Mononuclear cell (primary cell): Measurements from ENCODE around the gene TMX2. TPM values are rescaled to one million over a fixed set of nuclear protein-coding genes. Genes with fewer than 3 reads are reported as not detected.

Source experiments
- H3K27me3 ChIP-seq: 2 replicates; pipeline ENCODE4 v1.6.0; 2011; ENCODE audit warnings: low read length, control low read depth; ENCODE audit not compliant: insufficient read depth
- H3K4me1 ChIP-seq: 2 replicates; pipeline ENCODE4 v1.5.1; 2011; ENCODE audit warnings: mild to moderate bottlenecking, low read length, control low read depth; ENCODE audit not compliant: insufficient read depth
- H3K4me3 ChIP-seq: 2 replicates; pipeline ENCODE4 v1.5.1; 2011; ENCODE audit warnings: mild to moderate bottlenecking, low read length, moderate library complexity
- H3K9me3 ChIP-seq: 2 replicates; pipeline ENCODE4 v1.5.1; 2011; ENCODE audit warnings: low read depth, mild to moderate bottlenecking, control low read depth, low read length
- total RNA-seq: library from RNA; depleted of rRNA; stranded (reverse); fragments of >200 nt; gene quantifications from one replicate; pipeline ENCODE4 v1.2.3, GENCODE V29; 2012

The TMX2 gene
- total RNA-seq, 1 donor, result 31.7 TPM

DNA sequence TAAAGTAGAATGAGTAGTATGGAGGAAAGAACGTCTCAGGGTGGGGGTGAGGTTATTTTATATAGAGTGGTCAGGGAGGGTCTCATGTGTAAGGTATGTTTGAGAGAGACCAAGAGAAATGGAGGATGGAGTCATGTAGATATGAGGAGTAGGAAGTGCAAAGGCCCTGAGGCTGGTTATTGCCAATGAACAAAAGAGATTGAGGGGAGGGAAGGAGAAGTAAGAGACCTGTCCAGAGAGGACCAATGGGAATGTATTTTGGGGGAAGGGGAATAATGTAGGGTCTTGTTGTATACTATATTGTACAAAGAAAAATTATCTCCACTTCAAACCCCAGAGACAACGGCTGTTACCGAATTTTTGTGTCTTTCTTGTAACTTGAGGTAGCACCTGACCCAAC lies 59.0 kb downstream of the TMX2 start:
- H3K9me3 ChIP-seq, result no peaks in the 10 kb centered on the region
- peaks cover 22% of the 10 kb centered on the region for H3K4me1 ChIP-seq
- no peaks in the 10 kb centered on the region for H3K27me3 ChIP-seq
- H3K4me3 ChIP-seq, result no peak overlapping the region

DNA sequence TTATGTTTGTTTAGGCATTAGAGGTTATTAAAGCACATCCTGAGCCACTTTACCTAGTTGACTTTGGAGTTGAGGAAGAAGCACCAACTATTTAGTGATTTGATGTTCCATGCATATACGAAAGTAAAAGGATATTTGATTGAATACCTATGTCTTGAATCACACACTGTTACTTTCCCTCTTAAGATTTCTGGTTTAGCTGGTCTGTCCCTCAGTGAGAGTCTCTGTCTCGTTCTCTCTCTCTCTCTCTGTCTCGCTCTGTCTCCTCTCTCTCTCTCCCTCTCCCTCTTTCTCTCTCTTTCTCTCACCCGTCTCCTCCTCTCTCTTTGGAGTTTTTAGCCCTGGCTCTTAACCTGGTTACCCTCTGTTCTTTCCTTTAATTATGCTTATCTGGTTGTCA lies 60.2 kb downstream of the TMX2 start:
- H3K4me3 ChIP-seq, result no peak overlapping the region
- no peaks in the 10 kb centered on the region for H3K9me3 ChIP-seq
- H3K4me1 ChIP-seq, result peaks cover 23% of the 10 kb centered on the region
- no peaks in the 10 kb centered on the region for H3K27me3 ChIP-seq

GRCh38 chr11:57773026-57773598 lies 60.7 kb downstream of the TMX2 start:
- Histone ChIP-seq H3K27me3 (no peaks in the 10 kb centered on the region), H3K9me3 (no peaks in the 10 kb centered on the region), H3K4me1 (peaks cover 28% of the 10 kb centered on the region), H3K4me3 (no peak overlapping the region)

DNA sequence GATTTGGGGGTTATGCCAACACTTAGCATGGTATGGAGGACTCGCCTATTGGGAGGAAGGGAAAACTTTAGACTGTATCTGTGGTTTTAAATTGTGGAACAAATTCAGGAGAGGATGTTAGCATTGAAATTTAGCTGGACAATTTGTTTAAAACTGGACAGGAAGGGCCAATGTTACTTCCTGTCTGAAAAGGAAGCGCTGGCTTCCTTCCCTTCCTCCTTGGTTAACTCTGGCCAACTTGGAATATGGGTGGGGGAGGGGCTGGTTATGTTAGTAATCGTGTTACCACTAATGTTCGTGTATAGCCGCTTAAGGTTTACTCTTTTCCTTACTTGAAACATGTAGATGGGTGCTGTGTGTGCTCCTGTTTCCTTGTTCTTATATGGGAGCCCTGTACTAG lies 63.1 kb downstream of the TMX2 start:
- Histone ChIP-seq H3K9me3 (no peaks in the 10 kb centered on the region), H3K4me1 (peaks cover 31% of the 10 kb centered on the region), H3K27me3 (no peaks in the 10 kb centered on the region), H3K4me3 (no peak overlapping the region)

GRCh38 chr11:57776031-57776521 lies 63.7 kb downstream of the TMX2 start:
- Histone ChIP-seq H3K9me3 (no peaks in the 10 kb centered on the region), H3K4me1 (peaks cover 26% of the 10 kb centered on the region), H3K4me3 (no peak overlapping the region), H3K27me3 (no peaks in the 10 kb centered on the region)

DNA sequence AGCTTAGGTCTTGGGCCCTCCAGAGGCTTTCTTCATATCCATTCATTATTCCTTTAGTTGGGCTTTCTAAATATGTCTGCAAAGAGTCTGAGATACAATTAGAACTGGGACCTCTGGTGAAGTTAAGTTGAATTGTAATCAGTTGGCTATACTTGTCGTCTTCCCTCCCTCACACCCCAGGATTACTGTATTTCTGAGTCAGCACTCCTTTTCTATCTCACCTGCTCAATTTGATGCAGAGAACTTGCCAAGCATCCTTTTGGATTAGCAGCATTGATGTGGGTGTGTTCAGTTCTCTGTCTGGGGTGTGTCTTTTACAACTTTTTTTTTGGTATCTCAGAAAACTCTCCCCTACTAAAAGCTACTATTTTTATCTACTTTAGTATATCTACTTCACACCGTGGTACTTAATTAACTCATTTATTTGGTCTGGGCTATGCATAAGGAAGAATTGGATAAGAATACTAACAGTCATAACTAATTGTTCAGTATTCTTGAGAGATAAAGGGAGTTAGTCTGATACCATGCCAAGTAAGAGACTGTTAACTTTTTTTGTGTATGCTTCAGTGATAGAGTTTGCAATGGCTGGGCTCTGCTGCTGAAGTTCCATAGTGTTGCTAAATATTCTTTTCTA lies 64.3 kb downstream of the TMX2 start:
- Histone ChIP-seq H3K4me3 (no peak overlapping the region), H3K9me3 (no peaks in the 10 kb centered on the region), H3K27me3 (no peaks in the 10 kb centered on the region), H3K4me1 (peaks cover 29% of the 10 kb centered on the region)

DNA sequence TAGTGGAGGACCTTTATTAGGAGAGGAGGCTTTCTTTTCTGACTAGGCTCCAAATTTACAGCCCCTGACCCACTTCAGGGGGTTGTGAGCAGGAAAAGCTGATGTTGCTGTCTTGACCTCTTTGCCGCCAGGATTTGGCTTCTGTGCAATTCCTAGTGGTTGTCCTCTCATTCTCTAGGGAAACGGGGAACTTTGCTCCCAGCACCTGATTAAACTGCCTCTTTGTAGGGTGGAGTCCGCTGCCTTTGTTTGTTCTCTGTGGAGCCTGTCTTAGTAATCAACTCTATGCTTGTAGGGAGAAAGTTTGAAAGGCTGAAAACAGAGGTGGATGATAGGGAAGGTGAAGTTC lies 65.5 kb downstream of the TMX2 start:
- Histone ChIP-seq H3K27me3 (no peaks in the 10 kb centered on the region), H3K4me1 (peaks cover 31% of the 10 kb centered on the region), H3K9me3 (no peaks in the 10 kb centered on the region), H3K4me3 (no peak overlapping the region)

DNA sequence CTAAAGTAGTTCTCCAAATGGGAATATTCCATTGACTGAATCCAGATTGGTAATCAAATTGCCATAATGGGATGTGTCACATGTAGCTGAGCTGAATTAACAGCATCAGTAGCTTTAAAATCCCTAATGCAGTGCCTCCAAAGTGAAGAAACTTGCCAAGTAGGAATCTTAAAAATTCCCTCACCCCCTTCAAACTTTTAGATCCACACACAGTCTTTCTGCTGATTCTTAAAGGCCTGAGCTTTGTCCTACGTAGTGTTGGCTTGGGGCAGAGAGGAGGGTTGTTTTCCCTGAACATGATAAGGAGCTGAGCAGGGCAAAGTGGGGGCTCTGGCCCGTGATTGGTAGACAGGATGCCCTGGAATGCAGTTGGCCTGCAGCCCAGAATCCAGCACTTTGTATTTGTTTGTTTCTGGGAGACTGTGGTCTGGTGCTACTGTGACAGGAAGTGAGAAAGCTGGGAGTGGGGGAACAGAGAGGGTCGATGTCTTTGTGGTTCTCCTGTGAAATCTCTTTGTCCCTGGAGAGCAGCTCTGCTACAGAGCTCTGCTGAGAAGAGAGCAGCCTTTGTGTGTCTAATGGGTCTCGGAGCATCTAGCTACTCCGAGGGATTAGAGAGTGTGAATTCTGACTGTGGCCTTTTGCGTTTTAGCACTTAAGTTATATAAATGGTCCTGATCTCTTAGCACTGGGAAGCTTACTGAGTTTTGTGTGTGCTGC lies 66.1 kb downstream of the TMX2 start:
- no peaks in the 10 kb centered on the region for H3K27me3 ChIP-seq
- no peak overlapping the region for H3K4me3 ChIP-seq
- no peaks in the 10 kb centered on the region for H3K9me3 ChIP-seq
- H3K4me1 ChIP-seq, result peaks cover 31% of the 10 kb centered on the region

GRCh38 chr11:57779276-57779675 lies 66.9 kb downstream of the TMX2 start:
- H3K27me3 ChIP-seq, result no peaks in the 10 kb centered on the region
- no peaks in the 10 kb centered on the region for H3K9me3 ChIP-seq
- no peak overlapping the region for H3K4me3 ChIP-seq
- H3K4me1 ChIP-seq, result peaks cover 34% of the 10 kb centered on the region

GRCh38 chr11:57781529-57781943 lies 69.1 kb downstream of the TMX2 start:
- H3K9me3 ChIP-seq, result no peaks in the 10 kb centered on the region
- no peaks in the 10 kb centered on the region for H3K27me3 ChIP-seq
- H3K4me1 ChIP-seq, result peaks cover 33% of the 10 kb centered on the region
- H3K4me3 ChIP-seq, result no peak overlapping the region

- Histone ChIP-seq H3K4me3 (no peak overlapping the region), H3K4me1 (peaks cover 42% of the 10 kb centered on the region), H3K9me3 (no peaks in the 10 kb centered on the region), H3K27me3 (no peaks in the 10 kb centered on the region)
Measured at GRCh38 chr11:57785072-57785471, 72.7 kb downstream of the TMX2 start.

GRCh38 chr11:57786436-57786835 lies 74.0 kb downstream of the TMX2 start:
- Histone ChIP-seq H3K4me3 (no peak overlapping the region), H3K9me3 (no peaks in the 10 kb centered on the region), H3K4me1 (peaks cover 55% of the 10 kb centered on the region), H3K27me3 (no peaks in the 10 kb centered on the region)

- Histone ChIP-seq H3K27me3 (no peaks in the 10 kb centered on the region), H3K4me1 (peaks cover 58% of the 10 kb centered on the region), H3K4me3 (no peak overlapping the region), H3K9me3 (no peaks in the 10 kb centered on the region)
Measured at GRCh38 chr11:57787006-57787604, 74.7 kb downstream of the TMX2 start.

GRCh38 chr11:57787920-57788702 lies 75.7 kb downstream of the TMX2 start:
- Histone ChIP-seq H3K9me3 (no peaks in the 10 kb centered on the region), H3K27me3 (no peaks in the 10 kb centered on the region), H3K4me3 (no peak overlapping the region), H3K4me1 (peaks cover 68% of the 10 kb centered on the region)

GRCh38 chr11:57788703-57789088 lies 76.3 kb downstream of the TMX2 start:
- Histone ChIP-seq H3K4me3 (no peak overlapping the region), H3K4me1 (peaks cover 74% of the 10 kb centered on the region), H3K27me3 (no peaks in the 10 kb centered on the region), H3K9me3 (no peaks in the 10 kb centered on the region)
